ENCODE measurements around the gene IL9R.
A peak's percentile ranks its signal among the peaks of the same experiment; 100 is the strongest.
"Not testable (repeated sequence)": the region's sequence is repeated elsewhere in the genome, so short reads cannot be mapped to it uniquely, and the experiment has no call there.

The IL9R gene

DNA sequence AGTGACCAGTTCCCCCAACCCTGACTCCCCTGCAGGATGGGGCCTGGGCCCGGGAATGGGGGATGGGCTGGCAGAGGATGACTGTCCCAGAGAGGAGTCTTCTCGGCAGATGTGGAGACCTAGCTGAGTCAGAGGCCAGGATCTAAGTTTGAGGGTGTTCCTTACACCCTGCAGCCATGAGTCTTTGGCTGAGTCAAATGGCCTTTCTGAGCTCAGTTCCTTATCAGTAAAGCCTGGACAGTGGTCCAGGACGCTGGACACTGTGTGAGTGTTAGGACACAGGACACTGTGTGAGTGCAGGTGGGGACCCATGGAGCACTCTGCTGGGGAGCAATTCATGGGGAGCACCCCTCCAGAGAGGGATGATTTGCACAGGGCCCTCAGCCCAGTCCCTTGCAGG lies 5.0 kb downstream of the IL9R start:
- no peak for DNase-seq (ENCODE audit: low spot score)
- Mint-ChIP-seq H3K4me1 (ENCODE audit: low read depth) (peaks cover 63% of the 10 kb centered on the region), H3K27me3 (ENCODE audit: low read depth) (no peaks in the 10 kb centered on the region), H3K9me3 (no peaks in the 10 kb centered on the region), H3K27ac (peak overlapping the region; percentile 81), H3K4me3 (peak overlapping the region; percentile 99), H3K36me3 (ENCODE audit: low read depth) (peaks cover 73% of the 10 kb centered on the region)

- Mint-ChIP-seq H3K27me3 (ENCODE audit: low read depth) (no peaks in the 10 kb centered on the region), H3K4me1 (ENCODE audit: low read depth) (peaks cover 57% of the 10 kb centered on the region), H3K4me3 (peak overlapping the region; percentile 99), H3K27ac (peak overlapping the region; percentile 81), H3K9me3 (no peaks in the 10 kb centered on the region), H3K36me3 (ENCODE audit: low read depth) (peaks cover 61% of the 10 kb centered on the region)
- DNase-seq (ENCODE audit: low spot score): no peak
Observed at GRCh38 chrX:156003486-156004185, 6.1 kb downstream of the IL9R start.

GRCh38 chrX:156004256-156004655 lies 6.8 kb downstream of the IL9R start:
- peak overlapping the region; percentile 39 for H3K4me3 Mint-ChIP-seq
- H3K27me3 Mint-ChIP-seq (ENCODE audit: low read depth): no peaks in the 10 kb centered on the region
- peaks cover 55% of the 10 kb centered on the region for H3K36me3 Mint-ChIP-seq (ENCODE audit: low read depth)
- DNase-seq (ENCODE audit: low spot score): no peak
- H3K9me3 Mint-ChIP-seq: no peaks in the 10 kb centered on the region
- peak overlapping the region; percentile 7 for H3K27ac Mint-ChIP-seq
- peaks cover 52% of the 10 kb centered on the region for H3K4me1 Mint-ChIP-seq (ENCODE audit: low read depth)

GRCh38 chrX:156004740-156005139 lies 7.2 kb downstream of the IL9R start:
- Mint-ChIP-seq H3K36me3 (ENCODE audit: low read depth) (peaks cover 50% of the 10 kb centered on the region), H3K27ac (peak overlapping the region; percentile 7), H3K4me3 (peak overlapping the region; percentile 39), H3K27me3 (ENCODE audit: low read depth) (no peaks in the 10 kb centered on the region), H3K9me3 (no peaks in the 10 kb centered on the region), H3K4me1 (ENCODE audit: low read depth) (peaks cover 48% of the 10 kb centered on the region)
- no peak for DNase-seq (ENCODE audit: low spot score)

- Mint-ChIP-seq H3K27me3 (ENCODE audit: low read depth) (no peaks in the 10 kb centered on the region), H3K4me3 (peak overlapping the region; percentile 39), H3K9me3 (no peaks in the 10 kb centered on the region), H3K36me3 (ENCODE audit: low read depth) (peaks cover 48% of the 10 kb centered on the region), H3K27ac (peak overlapping the region; percentile 41), H3K4me1 (ENCODE audit: low read depth) (peaks cover 46% of the 10 kb centered on the region)
- no peak for DNase-seq (ENCODE audit: low spot score)
Observed at GRCh38 chrX:156005144-156005543, 7.6 kb downstream of the IL9R start.

- not testable (repeated sequence) for H3K9me3 Mint-ChIP-seq; H3K27me3 Mint-ChIP-seq (ENCODE audit: low read depth); DNase-seq (ENCODE audit: low spot score)
- Mint-ChIP-seq H3K4me1 (ENCODE audit: low read depth) (peaks cover 36% of the 10 kb centered on the region), H3K27ac (peak overlapping the region; percentile 71), H3K36me3 (ENCODE audit: low read depth) (peaks cover 40% of the 10 kb centered on the region), H3K4me3 (peak overlapping the region; percentile 25)
Observed at GRCh38 chrX:156006468-156006867, 9.0 kb downstream of the IL9R start.

DNA sequence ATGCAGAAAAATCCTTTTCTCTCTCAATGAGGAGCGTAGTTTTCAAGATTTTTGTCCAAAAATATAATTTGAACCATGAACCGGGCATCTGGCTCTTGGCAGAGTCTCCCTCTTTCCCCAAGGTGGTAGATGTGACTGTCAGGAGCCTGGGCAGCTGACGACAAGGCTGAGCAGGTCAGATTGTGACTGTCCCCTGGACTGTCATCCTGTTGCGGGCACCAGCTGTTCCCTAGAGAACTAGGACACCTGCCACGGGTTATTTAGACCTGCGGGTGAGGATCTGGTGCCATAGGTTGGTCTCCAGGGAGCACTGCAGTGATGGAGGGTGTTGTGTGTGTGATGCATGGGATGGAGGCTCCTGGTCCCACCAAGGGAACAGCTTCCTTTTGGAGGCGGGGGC lies 10.9 kb downstream of the IL9R start:
- not testable (repeated sequence) for DNase-seq (ENCODE audit: low spot score); H3K27me3 Mint-ChIP-seq (ENCODE audit: low read depth); H3K4me3 Mint-ChIP-seq; H3K27ac Mint-ChIP-seq; H3K9me3 Mint-ChIP-seq
- Mint-ChIP-seq H3K36me3 (ENCODE audit: low read depth) (peaks cover 24% of the 10 kb centered on the region), H3K4me1 (ENCODE audit: low read depth) (peaks cover 19% of the 10 kb centered on the region)

DNA sequence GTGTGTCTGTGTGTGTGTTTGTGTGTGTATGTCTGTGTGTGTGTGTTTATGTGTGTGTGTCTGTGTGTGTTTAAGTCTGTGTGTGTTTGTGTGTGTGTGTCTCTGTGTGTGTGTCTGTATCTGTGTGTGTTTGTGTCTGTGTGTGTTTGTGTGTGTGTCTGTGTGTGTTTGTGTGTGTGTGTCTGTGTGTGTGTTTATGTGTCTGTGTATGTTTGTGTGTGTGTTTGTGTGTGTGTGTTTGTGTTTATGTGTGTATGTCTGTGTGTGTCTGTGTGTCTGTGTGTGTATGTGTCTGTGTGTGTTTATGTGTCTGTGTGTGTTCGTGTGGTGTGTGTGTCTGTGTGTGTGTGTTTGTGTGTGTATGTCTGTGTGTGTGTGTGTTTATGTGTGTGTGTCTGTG lies 11.4 kb downstream of the IL9R start:
- H3K4me3 Mint-ChIP-seq: no peak overlapping the region
- H3K4me1 Mint-ChIP-seq (ENCODE audit: low read depth): peaks cover 13% of the 10 kb centered on the region
- peaks cover 19% of the 10 kb centered on the region for H3K36me3 Mint-ChIP-seq (ENCODE audit: low read depth)
- no peak for DNase-seq (ENCODE audit: low spot score)
- H3K27ac Mint-ChIP-seq: no peak overlapping the region
- no peaks in the 10 kb centered on the region for H3K27me3 Mint-ChIP-seq (ENCODE audit: low read depth)
- H3K9me3 Mint-ChIP-seq: no peaks in the 10 kb centered on the region

DNA sequence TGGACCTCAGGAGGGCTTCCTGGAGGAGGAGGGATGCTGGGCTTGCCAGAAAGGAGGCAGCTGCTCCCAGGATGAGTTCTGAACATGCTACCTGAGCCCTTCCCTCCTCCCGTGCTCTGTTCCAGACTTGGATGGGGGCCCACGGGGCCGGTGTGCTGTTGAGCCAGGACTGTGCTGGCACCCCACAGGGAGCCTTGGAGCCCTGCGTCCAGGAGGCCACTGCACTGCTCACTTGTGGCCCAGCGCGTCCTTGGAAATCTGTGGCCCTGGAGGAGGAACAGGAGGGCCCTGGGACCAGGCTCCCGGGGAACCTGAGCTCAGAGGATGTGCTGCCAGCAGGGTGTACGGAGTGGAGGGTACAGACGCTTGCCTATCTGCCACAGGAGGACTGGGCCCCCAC lies 12.2 kb downstream of the IL9R start:
- not testable (repeated sequence) for H3K27me3 Mint-ChIP-seq (ENCODE audit: low read depth); DNase-seq (ENCODE audit: low spot score); H3K27ac Mint-ChIP-seq; H3K9me3 Mint-ChIP-seq; H3K4me1 Mint-ChIP-seq (ENCODE audit: low read depth); H3K4me3 Mint-ChIP-seq
- peaks cover 13% of the 10 kb centered on the region for H3K36me3 Mint-ChIP-seq (ENCODE audit: low read depth)

- H3K36me3 Mint-ChIP-seq (ENCODE audit: low read depth); H3K27me3 Mint-ChIP-seq (ENCODE audit: low read depth); H3K9me3 Mint-ChIP-seq; H3K4me3 Mint-ChIP-seq; DNase-seq (ENCODE audit: low spot score); H3K4me1 Mint-ChIP-seq (ENCODE audit: low read depth); H3K27ac Mint-ChIP-seq: not testable (repeated sequence)
Observed at GRCh38 chrX:156013286-156013953, 15.9 kb downstream of the IL9R start.

GRCh38 chrX:156019846-156020245 lies 22.4 kb downstream of the IL9R start:
- DNase-seq (ENCODE audit: low spot score); H3K27ac Mint-ChIP-seq; H3K4me3 Mint-ChIP-seq; H3K27me3 Mint-ChIP-seq (ENCODE audit: low read depth); H3K9me3 Mint-ChIP-seq; H3K36me3 Mint-ChIP-seq (ENCODE audit: low read depth); H3K4me1 Mint-ChIP-seq (ENCODE audit: low read depth): not testable (repeated sequence)

DNA sequence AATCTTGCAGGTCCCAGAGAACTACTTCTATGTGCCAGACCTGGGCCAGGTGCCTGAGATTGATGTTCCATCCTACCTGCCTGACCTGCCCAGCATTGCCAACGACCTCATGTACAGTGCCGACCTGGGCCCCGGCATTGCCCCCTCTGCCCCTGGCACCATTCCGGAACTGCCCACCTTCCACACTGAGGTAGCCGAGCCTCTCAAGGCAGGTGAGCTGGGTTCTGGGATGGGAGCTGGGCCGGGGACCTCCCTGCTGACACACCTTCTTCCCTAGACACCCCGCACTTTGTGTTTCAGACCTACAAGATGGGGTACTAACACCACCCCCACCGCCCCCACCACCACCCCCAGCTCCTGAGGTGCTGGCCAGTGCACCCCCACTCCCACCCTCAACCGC lies 25.5 kb downstream of the IL9R start:
- H3K27ac Mint-ChIP-seq; H3K4me1 Mint-ChIP-seq (ENCODE audit: low read depth); H3K36me3 Mint-ChIP-seq (ENCODE audit: low read depth); DNase-seq (ENCODE audit: low spot score); H3K9me3 Mint-ChIP-seq; H3K4me3 Mint-ChIP-seq; H3K27me3 Mint-ChIP-seq (ENCODE audit: low read depth): not testable (repeated sequence)

DNA sequence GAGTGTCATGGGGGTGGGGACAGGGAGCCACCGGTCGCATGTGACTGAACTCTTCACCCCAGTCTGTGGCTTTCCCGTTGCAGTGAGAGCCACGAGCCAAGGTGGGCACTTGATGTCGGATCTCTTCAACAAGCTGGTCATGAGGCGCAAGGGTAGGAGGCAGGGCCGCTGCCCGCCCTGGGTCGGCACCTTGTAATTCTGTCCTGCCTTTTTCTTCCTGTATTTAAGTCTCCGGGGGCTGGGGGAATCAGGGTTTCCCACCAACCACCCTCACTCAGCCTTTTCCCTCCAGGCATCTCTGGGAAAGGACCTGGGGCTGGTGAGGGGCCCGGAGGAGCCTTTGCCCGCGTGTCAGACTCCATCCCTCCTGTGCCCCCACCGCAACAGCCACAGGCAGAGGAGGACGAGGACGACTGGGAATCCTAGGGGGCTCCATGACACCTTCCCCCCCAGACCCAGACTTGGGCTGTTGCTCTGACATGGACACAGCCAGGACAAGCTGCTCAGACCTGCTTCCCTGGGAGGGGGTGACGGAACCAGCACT lies 27.5 kb downstream of the IL9R start:
- not testable (repeated sequence) for H3K27me3 Mint-ChIP-seq (ENCODE audit: low read depth); H3K4me1 Mint-ChIP-seq (ENCODE audit: low read depth); H3K4me3 Mint-ChIP-seq; DNase-seq (ENCODE audit: low spot score); H3K9me3 Mint-ChIP-seq; H3K27ac Mint-ChIP-seq; H3K36me3 Mint-ChIP-seq (ENCODE audit: low read depth)

DNA sequence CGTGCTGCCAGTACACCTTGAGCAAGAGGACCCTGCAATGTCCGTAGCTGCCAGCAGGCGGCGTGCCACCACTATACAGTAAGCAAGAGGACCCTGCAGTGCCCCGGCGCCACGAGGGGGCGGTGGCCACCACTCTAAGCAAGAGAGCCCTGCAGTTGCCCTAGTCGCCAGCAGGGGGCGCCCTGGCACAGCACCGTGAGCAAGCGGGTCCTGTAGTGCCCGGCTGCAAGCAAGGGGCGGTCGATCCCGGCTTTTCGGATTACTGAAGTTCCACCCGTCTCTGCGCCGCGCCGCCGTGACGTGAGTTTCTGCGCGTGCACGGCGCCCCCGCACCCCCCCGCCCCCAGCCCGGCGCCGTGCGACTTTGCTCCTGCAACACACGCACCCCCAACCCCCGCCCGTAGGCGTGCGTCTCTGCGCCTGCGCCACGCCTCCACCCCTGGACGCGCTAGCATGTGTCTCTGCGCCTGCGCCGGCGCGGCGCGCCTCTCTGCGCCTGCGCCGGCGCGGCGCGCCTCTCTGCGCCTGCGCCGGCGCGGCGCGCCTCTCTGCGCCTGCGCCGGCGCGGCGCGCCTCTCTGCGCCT lies 31.2 kb downstream of the IL9R start:
- not testable (repeated sequence) for H3K36me3 Mint-ChIP-seq (ENCODE audit: low read depth); DNase-seq (ENCODE audit: low spot score); H3K27me3 Mint-ChIP-seq (ENCODE audit: low read depth); H3K9me3 Mint-ChIP-seq; H3K27ac Mint-ChIP-seq; H3K4me3 Mint-ChIP-seq; H3K4me1 Mint-ChIP-seq (ENCODE audit: low read depth)
